Astrocyte of the hippocampus (primary cell): ENCODE measurements around the gene BTBD2.

ENCODE experiments used
- DNase-seq: peaks from one replicate; pipeline ENCODE4 v3.0.0; 2011; ENCODE audit warnings: low read depth, low spot score

Gene BTBD2

DNA sequence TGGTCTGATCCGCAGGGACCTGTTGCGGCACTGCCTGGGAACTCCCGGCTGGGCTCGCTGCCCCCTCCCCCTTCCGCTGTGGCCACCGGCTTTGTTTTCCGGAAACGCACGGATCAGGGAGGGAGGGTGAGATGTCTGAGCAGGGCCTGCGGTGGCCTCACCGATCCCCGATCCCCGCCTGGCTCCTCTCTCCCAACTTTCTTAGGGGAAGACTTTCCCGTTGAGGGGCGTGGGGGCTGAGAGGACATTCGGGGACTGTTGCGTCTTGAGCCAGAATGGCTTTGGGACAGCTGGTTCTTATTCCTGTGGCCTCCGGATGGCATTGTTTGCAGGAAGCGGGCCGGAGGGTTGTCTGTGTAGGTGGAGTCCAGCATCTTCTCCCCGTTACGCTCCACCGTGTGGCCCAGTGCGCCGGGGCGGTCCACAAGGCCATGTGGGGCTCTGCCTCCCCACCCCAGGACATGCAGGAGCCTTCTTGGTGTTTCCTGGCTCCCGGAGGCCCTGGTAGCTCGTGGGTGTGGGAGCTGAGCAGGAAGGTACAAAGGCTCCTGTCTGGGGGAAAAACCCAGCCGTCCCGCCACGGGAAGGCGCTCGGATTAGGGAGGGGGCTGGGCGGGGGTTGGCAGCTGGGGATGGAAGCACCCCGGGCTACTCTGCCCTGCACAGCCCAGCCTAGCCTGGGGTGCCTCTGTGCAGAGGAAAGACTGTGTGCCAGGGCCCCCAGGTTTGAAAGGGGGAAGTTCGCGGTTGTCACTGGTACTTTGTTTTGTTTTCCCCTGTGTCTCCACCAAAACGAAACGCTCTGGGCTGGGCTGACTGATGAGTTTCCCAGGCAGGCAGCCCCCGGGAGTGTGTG, 73.2 kb downstream of the BTBD2 start:
- DNase-seq: peak; percentile 86

DNA sequence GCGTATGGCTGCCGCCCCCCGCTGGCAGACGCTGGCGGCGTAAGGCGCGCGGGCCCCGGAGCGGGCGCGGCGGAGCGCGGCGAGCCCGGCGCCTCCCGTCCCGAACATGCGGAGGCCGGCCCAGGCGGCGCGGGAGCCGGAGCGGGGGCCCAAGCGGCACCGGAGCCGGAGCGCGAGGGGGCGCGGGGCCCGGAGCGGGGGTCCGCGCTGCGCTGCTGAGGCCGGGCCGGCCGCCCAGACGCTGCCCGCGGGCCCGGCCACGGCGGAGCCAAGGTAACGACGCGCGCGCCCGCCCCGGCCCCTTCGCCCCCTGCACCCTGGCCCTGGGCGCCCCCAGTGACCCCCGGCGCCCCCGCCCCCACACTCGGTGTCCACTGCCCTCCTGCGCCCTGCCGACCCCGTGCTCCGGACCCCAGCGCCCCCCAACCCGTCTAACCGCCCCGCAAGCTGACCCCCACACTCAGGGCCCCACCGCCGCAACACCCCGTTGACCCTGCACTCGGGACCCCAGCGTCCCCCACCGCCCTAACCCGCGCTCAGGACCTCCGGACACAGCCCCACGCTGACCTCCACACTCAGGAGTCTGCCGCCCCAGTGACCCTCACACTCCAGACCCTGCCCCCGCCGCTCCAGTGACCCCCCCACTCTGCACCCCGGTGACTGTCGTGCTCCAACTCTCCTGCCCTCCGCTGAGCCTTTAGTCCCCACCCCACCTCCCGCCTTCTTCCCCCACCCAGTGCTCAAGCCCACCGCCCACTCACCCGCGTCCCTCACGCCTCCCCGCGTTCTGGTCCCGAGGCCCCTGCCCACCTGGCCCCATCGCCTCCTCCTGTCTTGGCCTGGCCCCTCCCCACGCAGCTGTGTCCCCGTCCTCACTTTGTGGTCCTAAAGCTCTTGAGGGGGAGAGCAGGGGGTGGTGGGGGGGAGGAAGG, 74.1 kb downstream of the BTBD2 start, which contains the start of gene CSNK1G2:
CSNK1G2 (plus strand) TSS at position 27 of the 932 bp plus-strand sequence. CDS start 28,601 bp downstream, outside the sequence.
- no peak for DNase-seq

DNA sequence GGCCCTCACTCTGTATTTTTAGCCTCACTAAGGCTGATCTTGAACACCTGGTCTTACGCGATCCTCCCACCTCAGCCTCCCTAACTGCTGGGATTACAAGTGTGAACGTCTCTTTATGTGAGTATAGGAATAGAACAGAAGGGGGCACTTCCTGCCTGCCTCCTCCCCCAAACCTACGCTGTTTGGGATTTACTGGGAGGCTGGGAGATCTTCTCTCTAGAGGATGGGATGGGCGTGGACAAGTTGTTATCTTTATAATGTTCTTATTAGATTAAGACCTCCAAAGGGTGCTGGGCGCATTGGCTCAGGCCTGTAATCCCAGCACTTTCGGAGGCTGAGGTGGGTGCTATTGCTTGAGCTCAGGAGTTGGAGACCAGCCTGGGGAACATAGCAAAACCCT, 77.4 kb downstream of the BTBD2 start:
- DNase-seq: no peak

GRCh38 chr19:1936916-1937610, 78.5 kb downstream of the BTBD2 start:
- DNase-seq: no peak

GRCh38 chr19:1936430-1936829, 79.1 kb downstream of the BTBD2 start:
- DNase-seq: no peak

- peak; percentile 18 for DNase-seq
Observed at GRCh38 chr19:1935484-1936208, 79.9 kb downstream of the BTBD2 start.
